ENCODE measurements around the gene GJA3.

DNA sequence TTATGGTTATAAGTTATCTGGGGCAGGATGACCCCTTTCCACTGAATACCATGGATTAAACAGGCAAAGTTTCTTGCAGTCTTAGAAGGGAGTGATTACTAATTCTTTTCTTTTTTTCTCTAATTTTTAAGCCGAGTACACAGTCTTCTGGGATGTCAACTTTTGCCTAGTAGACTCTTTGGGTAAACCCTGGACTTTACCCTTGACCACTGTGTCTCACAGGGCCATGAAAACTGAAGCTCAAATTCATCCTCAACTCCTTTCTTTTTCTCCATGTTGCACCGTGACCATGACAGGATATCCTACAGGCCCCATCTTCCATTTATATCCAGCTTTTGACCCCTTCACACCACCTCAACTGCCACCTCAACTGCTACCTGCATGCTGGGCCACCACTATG lies 51.8 kb downstream of the GJA3 start:
- TF ChIP-seq, protein P1, sequence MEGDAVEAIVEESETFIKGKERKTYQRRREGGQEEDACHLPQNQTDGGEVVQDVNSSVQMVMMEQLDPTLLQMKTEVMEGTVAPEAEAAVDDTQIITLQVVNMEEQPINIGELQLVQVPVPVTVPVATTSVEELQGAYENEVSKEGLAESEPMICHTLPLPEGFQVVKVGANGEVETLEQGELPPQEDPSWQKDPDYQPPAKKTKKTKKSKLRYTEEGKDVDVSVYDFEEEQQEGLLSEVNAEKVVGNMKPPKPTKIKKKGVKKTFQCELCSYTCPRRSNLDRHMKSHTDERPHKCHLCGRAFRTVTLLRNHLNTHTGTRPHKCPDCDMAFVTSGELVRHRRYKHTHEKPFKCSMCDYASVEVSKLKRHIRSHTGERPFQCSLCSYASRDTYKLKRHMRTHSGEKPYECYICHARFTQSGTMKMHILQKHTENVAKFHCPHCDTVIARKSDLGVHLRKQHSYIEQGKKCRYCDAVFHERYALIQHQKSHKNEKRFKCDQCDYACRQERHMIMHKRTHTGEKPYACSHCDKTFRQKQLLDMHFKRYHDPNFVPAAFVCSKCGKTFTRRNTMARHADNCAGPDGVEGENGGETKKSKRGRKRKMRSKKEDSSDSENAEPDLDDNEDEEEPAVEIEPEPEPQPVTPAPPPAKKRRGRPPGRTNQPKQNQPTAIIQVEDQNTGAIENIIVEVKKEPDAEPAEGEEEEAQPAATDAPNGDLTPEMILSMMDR (IDR thresholded peaks at IDR 0.05), result no peak
- no peak for TF ChIP-seq ZFX (IDR thresholded peaks at IDR 0.05; ENCODE audit: borderline replicate concordance)
